DOHH2 (cell line): ENCODE measurements around the gene TMEM231.
"Not testable (repeated sequence)": the region's sequence is repeated elsewhere in the genome, so short reads cannot be mapped to it uniquely, and the experiment has no call there.

ENCODE experiments used
- EZH2phosphoT487 ChIP-seq: fragments of 200-600 bp; sonication (generic); IDR thresholded peaks from 2 replicates; pipeline ENCODE4 v1.6.1; 2017; ENCODE audit warnings: borderline replicate concordance, mild to moderate bottlenecking, antibody characterized with exemption, low read length, moderate library complexity, mixed read lengths
- TF ChIP-seq, protein P1 (sequence below): fragments of 200-600 bp; sonication (generic); IDR thresholded peaks from one replicate; pipeline ENCODE4 v1.5.1; 2014; ENCODE audit warnings: antibody characterized with exemption, mild to moderate bottlenecking, low read depth, low read length; ENCODE audit not compliant: poor library complexity, severe bottlenecking

DNA sequence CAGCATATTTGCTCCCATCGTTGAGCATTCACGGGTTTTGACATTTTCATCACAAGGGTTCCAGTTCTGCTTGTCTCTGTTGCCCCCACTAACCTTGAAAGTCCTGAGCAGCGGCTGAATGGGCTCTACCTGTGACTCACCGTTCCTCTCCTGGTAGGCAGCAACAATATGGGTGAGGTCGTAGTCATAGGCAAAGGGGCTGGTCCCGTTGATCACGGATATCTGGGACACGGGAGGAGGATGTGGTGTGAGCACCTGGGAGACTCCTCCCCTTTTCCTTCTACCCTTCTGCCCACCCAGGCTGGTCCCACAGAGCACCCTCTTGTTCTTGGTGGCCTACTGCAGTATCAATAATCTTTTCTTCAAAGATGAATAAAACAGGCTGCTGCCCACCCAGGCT lies 13.6 kb downstream of the TMEM231 start:
- TF ChIP-seq EZH2phosphoT487, result not testable (repeated sequence)
- TF ChIP-seq, protein P1, sequence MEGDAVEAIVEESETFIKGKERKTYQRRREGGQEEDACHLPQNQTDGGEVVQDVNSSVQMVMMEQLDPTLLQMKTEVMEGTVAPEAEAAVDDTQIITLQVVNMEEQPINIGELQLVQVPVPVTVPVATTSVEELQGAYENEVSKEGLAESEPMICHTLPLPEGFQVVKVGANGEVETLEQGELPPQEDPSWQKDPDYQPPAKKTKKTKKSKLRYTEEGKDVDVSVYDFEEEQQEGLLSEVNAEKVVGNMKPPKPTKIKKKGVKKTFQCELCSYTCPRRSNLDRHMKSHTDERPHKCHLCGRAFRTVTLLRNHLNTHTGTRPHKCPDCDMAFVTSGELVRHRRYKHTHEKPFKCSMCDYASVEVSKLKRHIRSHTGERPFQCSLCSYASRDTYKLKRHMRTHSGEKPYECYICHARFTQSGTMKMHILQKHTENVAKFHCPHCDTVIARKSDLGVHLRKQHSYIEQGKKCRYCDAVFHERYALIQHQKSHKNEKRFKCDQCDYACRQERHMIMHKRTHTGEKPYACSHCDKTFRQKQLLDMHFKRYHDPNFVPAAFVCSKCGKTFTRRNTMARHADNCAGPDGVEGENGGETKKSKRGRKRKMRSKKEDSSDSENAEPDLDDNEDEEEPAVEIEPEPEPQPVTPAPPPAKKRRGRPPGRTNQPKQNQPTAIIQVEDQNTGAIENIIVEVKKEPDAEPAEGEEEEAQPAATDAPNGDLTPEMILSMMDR, result not testable (repeated sequence)
